ENCODE measurements around the gene P2RX3.
A peak's percentile ranks its signal among the peaks of the same experiment; 100 is the strongest.

Gene P2RX3

GRCh38 chr11:57310630-57311086, 27.5 kb upstream of the P2RX3 start:
- no peak for FAIRE-seq

DNA sequence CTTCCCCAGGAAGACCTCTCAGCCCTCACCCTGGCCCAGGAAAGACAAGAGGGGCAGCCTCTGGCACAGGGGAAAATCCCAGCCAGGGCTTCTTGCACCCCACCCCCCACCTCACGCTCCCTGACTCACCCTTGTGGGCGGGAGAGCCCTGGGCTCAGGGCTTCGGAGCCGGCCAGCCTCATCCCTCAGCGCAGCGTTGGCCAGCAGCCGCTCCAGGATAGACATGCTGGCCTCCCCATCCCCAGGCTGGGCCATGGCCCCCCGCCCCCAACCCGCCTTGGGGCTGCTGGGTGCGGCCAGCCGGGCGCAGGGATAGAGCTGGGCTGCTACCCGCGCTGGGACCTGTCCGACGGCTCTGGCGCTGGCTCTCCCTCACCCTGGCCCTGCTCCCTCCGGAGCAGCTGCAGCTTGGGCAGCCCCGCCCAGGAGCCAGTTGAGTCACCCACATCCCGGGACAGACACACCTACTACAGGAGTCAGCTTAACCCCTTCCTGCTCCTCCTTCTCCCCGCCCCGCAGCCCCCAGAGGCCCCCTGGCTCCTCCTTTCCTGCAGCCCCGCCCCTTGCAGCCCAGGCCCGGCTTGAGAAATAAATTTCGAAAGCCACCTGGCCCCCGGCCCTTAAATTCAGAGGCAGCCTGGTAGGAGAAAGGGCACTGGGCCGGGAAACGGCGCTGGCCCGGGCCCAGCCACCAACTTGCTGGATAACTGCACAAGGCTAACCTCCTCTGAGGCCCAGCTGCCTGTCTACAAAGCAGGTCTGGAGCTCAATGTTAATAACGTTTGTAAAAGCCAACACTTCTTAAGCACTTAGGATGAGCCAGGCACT, 26.8 kb upstream of the P2RX3 start:
- no peak for FAIRE-seq

DNA sequence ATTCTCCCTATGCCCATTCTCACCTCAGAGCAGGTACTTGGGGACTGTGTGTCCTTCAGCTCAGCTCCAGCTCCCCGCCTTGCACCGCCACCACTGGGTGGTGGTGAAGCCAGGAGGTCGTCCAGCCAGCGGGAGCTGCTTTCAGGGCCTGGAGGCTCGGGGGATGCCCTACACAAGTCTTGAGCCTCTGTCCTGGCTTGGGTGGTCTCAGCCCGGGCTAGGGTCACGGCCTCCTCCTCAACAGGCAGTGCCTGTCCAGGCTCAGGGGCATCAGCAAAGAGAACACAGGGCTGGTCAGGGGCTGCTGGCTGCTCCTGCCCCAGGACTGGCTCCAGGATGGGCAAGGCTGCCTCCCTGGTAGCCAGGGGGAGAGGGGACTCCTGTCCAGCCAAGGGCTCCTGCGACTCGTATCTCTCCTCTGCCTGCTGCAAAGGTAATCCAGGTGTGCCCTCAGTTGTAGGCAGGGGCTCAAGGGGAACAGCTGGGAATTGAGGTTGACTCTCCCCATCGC, 25.6 kb upstream of the P2RX3 start:
- FAIRE-seq: no peak

DNA sequence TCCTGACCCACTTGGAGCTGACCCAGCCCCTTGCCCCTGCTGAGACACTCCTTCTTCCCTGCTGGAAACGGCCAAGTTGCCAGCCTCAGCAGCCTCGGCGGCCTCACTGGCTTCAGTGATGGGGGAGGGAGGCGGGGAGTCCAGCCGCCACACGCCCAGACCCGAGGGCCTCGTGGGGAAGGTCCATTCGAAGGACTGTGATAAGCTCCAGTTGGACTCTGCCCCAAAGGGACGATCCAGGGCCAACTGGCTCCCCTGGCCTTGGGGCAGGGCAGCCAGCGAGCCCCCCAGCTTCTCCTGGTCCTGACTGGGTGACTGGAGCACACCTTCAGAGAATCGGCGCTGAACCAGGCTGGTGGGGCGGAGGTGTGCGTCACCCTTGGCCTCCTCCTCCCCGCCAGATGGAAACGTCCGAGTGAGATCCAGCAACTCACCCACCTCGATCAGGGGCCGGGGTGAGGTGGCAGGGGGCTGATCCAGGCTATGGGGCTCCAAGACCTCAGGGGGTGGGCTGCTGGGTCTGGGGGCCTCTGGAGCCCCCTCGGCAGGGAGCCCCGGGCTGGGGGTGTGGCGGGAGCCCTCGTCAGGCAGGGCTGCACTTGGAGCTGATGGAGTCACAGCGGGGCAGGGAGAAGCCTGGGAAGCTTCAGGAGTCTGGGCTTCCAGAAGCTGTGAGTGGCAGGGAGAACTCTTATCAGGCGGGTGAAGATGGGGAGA, 24.9 kb upstream of the P2RX3 start:
- FAIRE-seq: no peak

GRCh38 chr11:57313788-57314135, 24.4 kb upstream of the P2RX3 start:
- no peak for FAIRE-seq

- no peak for FAIRE-seq
Observed at GRCh38 chr11:57314221-57314973, 23.8 kb upstream of the P2RX3 start.

GRCh38 chr11:57315491-57315890, 22.7 kb upstream of the P2RX3 start:
- no peak for FAIRE-seq

- no peak for FAIRE-seq
Observed at GRCh38 chr11:57316017-57316416, 22.1 kb upstream of the P2RX3 start.

DNA sequence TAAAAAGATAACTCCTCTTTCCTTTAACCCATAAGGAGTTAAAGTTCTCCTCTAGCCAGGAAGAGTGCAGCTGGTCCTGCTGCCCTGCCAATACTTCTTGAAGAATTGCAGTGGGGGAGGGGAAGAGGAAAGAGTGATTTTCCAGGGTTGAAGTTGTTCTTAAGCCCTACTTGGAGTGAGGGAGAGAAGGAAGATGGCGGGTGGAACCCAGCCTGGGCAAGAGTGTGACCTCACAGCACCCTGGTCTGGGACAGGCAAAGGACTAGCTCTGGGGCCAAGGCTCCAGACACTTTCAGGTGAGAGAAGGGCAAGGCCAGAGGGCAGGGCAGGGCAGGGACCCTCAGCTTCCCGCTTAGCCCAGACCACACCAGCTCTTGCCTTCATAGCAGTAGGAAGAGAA, 20.0 kb upstream of the P2RX3 start:
- no peak for FAIRE-seq

DNA sequence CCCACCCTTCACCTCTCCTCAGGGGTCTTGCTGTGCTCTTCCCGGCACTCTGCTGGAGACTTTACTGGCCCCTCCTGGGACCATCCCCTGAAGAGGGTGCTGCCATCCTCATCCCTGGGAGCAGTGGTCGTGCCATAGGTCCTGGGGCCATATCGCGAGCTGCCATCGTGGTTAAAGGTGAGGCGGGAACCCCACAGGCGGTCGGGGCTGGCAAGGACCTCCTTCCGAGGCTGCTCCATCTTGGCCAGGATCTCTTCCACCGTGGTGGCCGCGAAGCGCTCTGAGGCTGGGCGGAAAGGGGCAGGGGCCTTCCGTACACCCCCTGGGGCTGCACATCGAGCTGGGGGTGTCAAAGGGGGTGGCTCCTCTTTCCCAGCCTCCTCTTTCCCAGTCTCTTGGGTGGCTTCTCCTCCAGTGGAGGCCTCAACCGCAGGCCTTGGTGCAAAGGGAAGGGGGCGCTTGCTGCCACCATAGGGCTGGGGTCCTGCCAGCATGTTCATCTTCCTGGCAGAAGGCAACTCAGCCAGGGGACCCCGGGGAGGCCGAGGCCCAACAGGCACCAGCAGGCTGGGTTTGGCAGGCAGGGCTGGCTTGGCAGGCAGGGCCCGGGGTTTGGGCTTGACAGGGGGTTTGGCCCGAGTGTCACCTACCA, 18.0 kb upstream of the P2RX3 start:
- no peak for FAIRE-seq

GRCh38 chr11:57320719-57321387, 17.3 kb upstream of the P2RX3 start:
- FAIRE-seq: no peak

GRCh38 chr11:57321388-57322255, 16.5 kb upstream of the P2RX3 start:
- FAIRE-seq: no peak

DNA sequence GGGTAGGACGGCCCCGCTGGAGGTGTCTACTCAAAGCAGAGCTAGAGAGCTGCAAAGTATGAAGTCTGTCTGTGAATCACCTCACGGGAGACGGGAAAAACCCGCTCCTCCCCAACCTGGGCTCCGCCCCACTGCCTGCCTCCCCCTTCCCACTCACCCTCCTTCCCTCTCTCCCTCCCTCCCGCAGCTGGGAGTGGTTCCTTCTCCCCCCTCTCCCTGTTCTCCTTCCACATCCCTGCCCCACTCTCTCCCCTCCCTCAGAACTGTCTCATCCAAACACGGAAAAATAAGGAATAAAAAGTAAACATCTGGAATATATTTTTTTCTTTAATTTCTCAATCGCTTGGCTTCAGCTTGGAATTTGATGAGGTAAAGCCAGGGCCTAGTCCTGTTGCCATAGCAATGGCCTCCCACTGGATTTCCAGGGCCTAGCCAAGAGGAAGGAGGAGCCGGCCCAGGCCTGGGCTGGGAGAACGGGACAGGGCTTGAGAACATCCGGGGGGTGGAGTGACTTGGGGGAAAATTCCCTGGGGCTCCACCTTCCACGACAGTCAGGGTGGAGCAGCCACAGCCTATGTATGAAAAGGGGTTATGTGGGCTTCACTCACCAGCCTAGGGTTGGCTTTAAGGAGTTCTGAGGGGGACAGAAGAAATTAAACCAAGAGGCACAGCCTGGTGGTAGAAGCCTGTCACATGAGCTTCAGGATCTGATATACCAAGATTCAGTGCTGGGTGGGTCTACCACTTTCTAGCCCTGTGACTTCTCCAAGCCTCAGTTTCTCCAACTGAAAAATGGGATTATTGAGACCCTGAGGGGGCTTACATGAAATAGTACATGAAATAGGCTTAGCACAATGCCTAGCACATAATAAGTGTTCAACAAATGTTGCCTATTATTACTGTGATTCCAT, 15.6 kb upstream of the P2RX3 start:
- no peak for FAIRE-seq

GRCh38 chr11:57323167-57323854, 14.8 kb upstream of the P2RX3 start:
- no peak for FAIRE-seq

DNA sequence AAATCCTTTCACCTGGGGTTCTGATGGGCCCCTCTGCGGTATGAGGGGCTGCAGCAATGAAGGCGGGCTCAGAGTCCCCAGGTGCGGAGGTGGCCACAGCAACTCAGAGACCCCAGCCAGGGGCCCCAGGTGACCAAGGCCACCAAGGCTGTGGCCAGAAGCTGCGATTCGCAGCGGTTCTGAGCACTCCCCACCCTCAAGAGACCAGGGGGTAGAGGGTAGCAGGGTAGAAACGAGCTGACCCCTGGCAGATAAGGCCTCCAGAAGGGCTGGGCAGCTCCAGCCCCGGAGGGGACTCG, 14.3 kb upstream of the P2RX3 start:
- no peak for FAIRE-seq

DNA sequence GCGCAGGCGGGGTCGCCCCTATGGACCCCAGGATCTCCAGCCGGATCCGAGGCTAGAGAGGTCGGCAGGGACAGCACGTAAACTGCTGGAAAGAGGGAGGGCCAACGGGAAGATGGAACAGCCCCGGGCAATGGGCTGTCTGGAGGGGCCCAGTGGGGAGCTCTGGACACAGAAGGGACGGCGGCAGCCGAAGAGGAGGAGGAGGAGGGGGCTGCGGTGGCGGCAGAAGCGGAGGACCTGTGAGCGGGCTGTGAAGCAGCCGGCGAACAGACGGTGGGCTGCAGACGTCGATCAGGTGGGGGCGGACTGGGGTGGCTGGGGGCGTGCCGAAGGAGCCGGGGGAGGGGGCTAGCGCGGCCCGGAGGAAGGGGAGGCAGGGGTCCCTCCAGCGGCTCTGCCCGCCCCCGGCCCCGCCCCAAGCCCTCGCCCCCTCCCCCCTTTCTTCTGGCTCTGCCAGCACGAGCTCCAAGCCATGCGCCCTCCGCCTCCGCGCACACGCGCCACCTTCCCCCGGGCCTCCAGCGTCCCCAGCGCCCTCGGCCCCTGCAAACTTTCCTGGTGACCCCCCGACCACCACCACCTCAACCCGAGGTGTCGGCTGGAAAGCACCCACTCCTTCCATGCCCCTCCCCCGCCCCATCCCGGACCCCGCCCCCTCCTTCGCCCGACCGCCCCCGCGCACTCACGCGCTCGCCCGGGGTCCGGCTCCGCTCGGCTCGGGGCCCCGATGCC, 13.8 kb upstream of the P2RX3 start:
- FAIRE-seq: no peak

- peak; percentile 81 for FAIRE-seq
Observed at GRCh38 chr11:57324886-57325734, 13.0 kb upstream of the P2RX3 start, which contains the start of gene TNKS1BP1. Gene TNKS1BP1 (minus strand): TSS chr11:57324952. CDS start chr11:57321885, 3,067 bp downstream.

DNA sequence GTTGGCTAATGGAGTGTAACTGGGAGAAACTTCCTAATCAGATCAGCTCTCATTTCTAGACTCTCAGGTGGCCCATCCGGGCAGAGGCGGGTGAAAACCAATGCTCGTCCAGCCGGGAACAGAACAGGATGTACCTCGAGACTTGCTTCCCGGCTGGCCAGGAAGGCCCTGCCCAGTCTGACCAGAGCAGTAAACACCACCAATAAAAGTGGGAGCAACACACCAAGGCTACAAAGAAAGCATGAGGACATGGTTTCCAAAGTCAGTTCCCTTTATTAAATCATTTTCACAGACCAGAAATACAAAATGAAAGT, 12.5 kb upstream of the P2RX3 start:
- peak; percentile 82 for FAIRE-seq
